HG02970 (cell line): ENCODE measurements around the gene ZBTB25.

Source experiments
- ATAC-seq: cut with Tn5 transposase; IDR thresholded peaks from one replicate; pipeline ENCODE4 v1.9.1; 2021; ENCODE audit warnings: mild to moderate bottlenecking, moderate library complexity, moderate number of reproducible peaks; ENCODE audit not compliant: unreplicated experiment, low FRiP score

The ZBTB25 gene

GRCh38 chr14:64444140-64444539 is 59.5 kb downstream of the ZBTB25 start:
- ATAC-seq, result no peak

GRCh38 chr14:64442300-64442988 is 61.2 kb downstream of the ZBTB25 start:
- ATAC-seq, result no peak

GRCh38 chr14:64440494-64440893 is 63.1 kb downstream of the ZBTB25 start:
- ATAC-seq, result no peak

- ATAC-seq, result no peak
These were observed 64.5 kb downstream of the ZBTB25 start for GRCh38 chr14:64439141-64439540.

- ATAC-seq, result no peak
These were observed 65.3 kb downstream of the ZBTB25 start for GRCh38 chr14:64438181-64438841.

GRCh38 chr14:64434528-64434927 is 69.1 kb downstream of the ZBTB25 start:
- ATAC-seq, result no peak

- no peak for ATAC-seq
These were observed 79.7 kb downstream of the ZBTB25 start for GRCh38 chr14:64423987-64424386.

GRCh38 chr14:64422756-64423155 is 80.9 kb downstream of the ZBTB25 start:
- ATAC-seq, result no peak

GRCh38 chr14:64422005-64422404 is 81.6 kb downstream of the ZBTB25 start:
- no peak for ATAC-seq

GRCh38 chr14:64421166-64421565 is 82.5 kb downstream of the ZBTB25 start:
- ATAC-seq, result no peak

GRCh38 chr14:64419003-64419402 is 84.6 kb downstream of the ZBTB25 start:
- no peak for ATAC-seq

- ATAC-seq, result no peak
These were observed 85.9 kb downstream of the ZBTB25 start for GRCh38 chr14:64417771-64418125.

- ATAC-seq, result no peak
These were observed 86.4 kb downstream of the ZBTB25 start for GRCh38 chr14:64417055-64417770.

- ATAC-seq, result no peak
These were observed 87.2 kb downstream of the ZBTB25 start for GRCh38 chr14:64416348-64416932.

- ATAC-seq, result no peak
These were observed 91.4 kb downstream of the ZBTB25 start for GRCh38 chr14:64412237-64412636.

GRCh38 chr14:64411001-64411400 is 92.6 kb downstream of the ZBTB25 start:
- no peak for ATAC-seq

- ATAC-seq, result no peak
These were observed 93.4 kb downstream of the ZBTB25 start for GRCh38 chr14:64410084-64410774.

- no peak for ATAC-seq
These were observed 94.3 kb downstream of the ZBTB25 start for GRCh38 chr14:64409126-64409920.

- no peak for ATAC-seq
These were observed 96.3 kb downstream of the ZBTB25 start for GRCh38 chr14:64407329-64407728.

GRCh38 chr14:64405295-64405694 is 98.3 kb downstream of the ZBTB25 start:
- ATAC-seq, result no peak
